GM12864 (cell line): Measurements from ENCODE around the gene SSTR3.

Source experiments
- DNase-seq: peaks from one replicate; pipeline ENCODE4 v3.0.0-alpha.2; 2011; ENCODE audit warnings: low read depth
- H3K4me3 ChIP-seq: 2 replicates; pipeline ENCODE4 v1.5.1; 2011; ENCODE audit warnings: mild to moderate bottlenecking, low read depth, low read length, control low read depth
- TF ChIP-seq, protein P1 (sequence below): IDR thresholded peaks from 2 replicates; pipeline ENCODE4 v1.5.1; 2011; ENCODE audit warnings: low read depth, mild to moderate bottlenecking, moderate library complexity, low read length, control low read depth, inconsistent platforms; ENCODE audit errors: missing control alignments

The SSTR3 gene

GRCh38 chr22:37181681-37182080, 30.6 kb downstream of the SSTR3 start:
- no peak overlapping the region for H3K4me3 ChIP-seq
- DNase-seq, result no peak
- TF ChIP-seq, protein P1, sequence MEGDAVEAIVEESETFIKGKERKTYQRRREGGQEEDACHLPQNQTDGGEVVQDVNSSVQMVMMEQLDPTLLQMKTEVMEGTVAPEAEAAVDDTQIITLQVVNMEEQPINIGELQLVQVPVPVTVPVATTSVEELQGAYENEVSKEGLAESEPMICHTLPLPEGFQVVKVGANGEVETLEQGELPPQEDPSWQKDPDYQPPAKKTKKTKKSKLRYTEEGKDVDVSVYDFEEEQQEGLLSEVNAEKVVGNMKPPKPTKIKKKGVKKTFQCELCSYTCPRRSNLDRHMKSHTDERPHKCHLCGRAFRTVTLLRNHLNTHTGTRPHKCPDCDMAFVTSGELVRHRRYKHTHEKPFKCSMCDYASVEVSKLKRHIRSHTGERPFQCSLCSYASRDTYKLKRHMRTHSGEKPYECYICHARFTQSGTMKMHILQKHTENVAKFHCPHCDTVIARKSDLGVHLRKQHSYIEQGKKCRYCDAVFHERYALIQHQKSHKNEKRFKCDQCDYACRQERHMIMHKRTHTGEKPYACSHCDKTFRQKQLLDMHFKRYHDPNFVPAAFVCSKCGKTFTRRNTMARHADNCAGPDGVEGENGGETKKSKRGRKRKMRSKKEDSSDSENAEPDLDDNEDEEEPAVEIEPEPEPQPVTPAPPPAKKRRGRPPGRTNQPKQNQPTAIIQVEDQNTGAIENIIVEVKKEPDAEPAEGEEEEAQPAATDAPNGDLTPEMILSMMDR, result no peak

GRCh38 chr22:37180531-37181231, 31.6 kb downstream of the SSTR3 start:
- TF ChIP-seq, protein P1, result no peak
- H3K4me3 ChIP-seq, result no peak overlapping the region

DNA sequence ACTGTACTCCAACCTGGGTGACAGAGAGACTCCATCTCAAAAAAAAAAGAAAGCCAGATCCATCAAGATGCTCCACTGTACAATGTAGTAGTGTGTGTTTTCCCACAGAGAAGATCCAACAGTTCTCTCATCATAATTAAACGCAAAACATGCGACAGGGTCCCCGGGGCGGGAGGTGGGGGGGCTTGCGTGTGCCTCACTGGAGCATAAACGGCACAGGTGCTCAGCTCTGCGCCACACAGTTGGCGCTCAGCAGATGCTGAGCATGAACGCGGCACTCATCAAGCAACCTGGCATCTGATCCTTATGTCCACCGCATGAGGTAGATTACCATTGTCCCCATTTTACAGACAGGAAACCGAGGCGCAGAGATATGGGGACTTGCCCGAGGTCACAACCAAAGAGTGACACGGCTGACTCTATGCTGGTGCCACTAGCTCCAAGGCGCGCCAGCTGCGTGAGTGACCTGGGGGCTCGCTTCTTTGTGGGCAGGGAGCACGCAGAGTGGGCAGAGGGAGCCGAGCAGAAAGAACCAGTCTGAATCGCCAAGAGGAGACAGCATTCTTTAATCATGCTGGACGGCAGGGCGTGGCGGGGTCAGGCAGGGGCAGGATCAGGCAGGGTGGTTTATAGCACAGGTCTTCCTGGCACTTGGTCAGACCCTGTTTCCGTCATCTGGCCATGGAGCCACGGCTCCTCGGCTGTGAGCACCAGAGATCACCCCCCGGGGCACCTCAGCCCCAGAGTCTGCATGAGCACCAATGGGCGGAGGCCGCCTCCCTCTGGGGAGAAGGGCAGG, 32.5 kb downstream of the SSTR3 start:
- TF ChIP-seq, protein P1, result no peak
- no peak for DNase-seq
- H3K4me3 ChIP-seq, result no peak overlapping the region

More at GRCh38 chr22:37180531-37181231, 31.6 kb downstream of the SSTR3 start:
- DNase-seq, result no peak

GRCh38 chr22:37179126-37179470, 33.2 kb downstream of the SSTR3 start:
- TF ChIP-seq, protein P1, result no peak
- no peak for DNase-seq
- H3K4me3 ChIP-seq, result no peak overlapping the region

DNA sequence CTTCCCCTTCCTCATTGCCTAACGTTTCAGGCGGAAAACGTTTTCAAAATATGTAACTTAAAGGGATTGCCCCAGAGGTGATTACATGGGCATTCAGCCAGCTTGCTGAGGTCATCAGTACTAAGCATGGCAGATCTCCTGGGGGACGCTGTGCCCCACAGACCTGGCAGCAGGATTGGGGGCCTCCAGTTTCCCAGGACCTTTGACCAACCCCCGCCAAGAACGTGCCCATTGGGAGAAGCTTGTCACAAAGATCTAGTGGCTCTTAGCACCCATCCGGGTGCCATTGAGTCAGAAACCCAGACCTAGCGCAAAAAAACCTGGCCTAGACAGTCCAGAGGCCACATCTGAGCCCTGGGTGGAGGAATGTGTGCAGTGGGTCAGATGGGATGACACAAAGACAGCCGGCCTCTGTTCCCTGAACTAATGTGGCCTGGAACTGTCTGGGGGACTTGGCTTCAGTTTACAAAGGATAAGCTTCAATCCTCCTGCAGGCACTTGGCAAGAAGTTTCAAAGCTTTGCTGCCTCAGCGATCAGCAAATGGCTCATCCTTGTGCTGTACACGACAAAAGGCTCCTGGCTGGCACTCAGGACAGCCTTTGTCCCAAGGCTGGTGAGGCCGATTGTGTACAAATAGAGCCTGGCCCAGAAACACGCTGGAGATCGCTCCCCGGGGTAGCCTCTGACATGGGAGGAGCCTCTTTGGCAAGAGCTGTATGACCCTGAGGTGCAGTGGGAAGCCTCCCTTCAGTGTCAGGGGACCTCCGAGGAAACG, 33.7 kb downstream of the SSTR3 start:
- TF ChIP-seq, protein P1, result no peak
- H3K4me3 ChIP-seq, result no peak overlapping the region
- no peak for DNase-seq

- no peak overlapping the region for H3K4me3 ChIP-seq
- DNase-seq, result no peak
- TF ChIP-seq, protein P1, result no peak
These were observed 34.5 kb downstream of the SSTR3 start for GRCh38 chr22:37177755-37178154.
